CD14-positive monocyte (primary cell): ENCODE results near the gene PRDM5. TPM values are rescaled to one million over a fixed set of nuclear protein-coding genes. Genes with fewer than 3 reads are reported as not detected.

ENCODE experiments used
- DNase-seq, 3 donors: peaks; one replicate each; pipeline ENCODE4 v3.0.0-alpha.2; 2011 to 2022
- H2AFZ ChIP-seq: 2 replicates; pipeline ENCODE4 v1.6.0; 2012; ENCODE audit warnings: mild to moderate bottlenecking, low read depth, low read length, inconsistent platforms; ENCODE audit not compliant: insufficient read depth, poor library complexity, severe bottlenecking
- H3K27ac ChIP-seq, 2 donors: 1 replicate in 1 of 2; 2 replicates in 1 of 2; pipeline ENCODE4 v1.5.1; 2012 to 2013; ENCODE audit warnings: low read length in 2 of 2, control low read depth in 1 of 2, inconsistent platforms in 1 of 2, low read depth in 1 of 2, mild to moderate bottlenecking in 1 of 2
- H3K27me3 ChIP-seq, 2 donors: one replicate each; pipeline versions ENCODE4 v1.6.0 to v1.6.1; 2011 to 2013; ENCODE audit warnings: low read length in 2 of 2; ENCODE audit not compliant: control insufficient read depth in 2 of 2, insufficient read depth in 2 of 2
- H3K36me3 ChIP-seq, 2 donors: replicated peaks in 1 of 2; 1 replicate in 1 of 2; 2 replicates in 1 of 2; pipeline versions ENCODE4 v1.5.1 to v1.6.1; 2012 to 2013; ENCODE audit warnings: low read length in 2 of 2, control low read depth in 1 of 2, inconsistent platforms in 1 of 2, mild to moderate bottlenecking in 1 of 2; ENCODE audit not compliant: insufficient read depth in 2 of 2, control insufficient read depth in 1 of 2
- H3K4me1 ChIP-seq, 2 donors: 1 replicate in 1 of 2; 2 replicates in 1 of 2; pipeline versions ENCODE4 v1.5.1 to v1.6.1; 2012 to 2013; ENCODE audit warnings: low read length in 2 of 2, control low read depth in 1 of 2, inconsistent platforms in 1 of 2, mild to moderate bottlenecking in 1 of 2, moderate library complexity in 1 of 2; ENCODE audit not compliant: insufficient read depth in 2 of 2, control insufficient read depth in 1 of 2
- H3K4me2 ChIP-seq: replicated peaks from 2 replicates; pipeline ENCODE3; 2012; ENCODE audit warnings: low read length, moderate library complexity, mild to moderate bottlenecking; ENCODE audit not compliant: poor library complexity, severe bottlenecking; ENCODE audit errors: extremely low read depth
- H3K4me3 ChIP-seq, 3 experiments: fragments of 200-600 bp in 1 of 3; sonication (generic) in 1 of 3; replicated peaks in 1 of 3; 1 replicate in 2 of 3; 2 replicates in 1 of 3; pipeline ENCODE4 v1.5.1; 2011 to 2013; ENCODE audit warnings: low read length in 3 of 3, mild to moderate bottlenecking in 3 of 3, control low read depth in 2 of 3, low read depth in 2 of 3, inconsistent platforms in 1 of 3, moderate library complexity in 1 of 3
- H3K79me2 ChIP-seq: 2 replicates; pipeline ENCODE4 v1.6.0; 2012; ENCODE audit warnings: mild to moderate bottlenecking, control low read depth, inconsistent platforms, low read length, moderate library complexity; ENCODE audit not compliant: insufficient read depth
- H3K9ac ChIP-seq: 2 replicates; pipeline ENCODE4 v1.6.0; 2017; ENCODE audit warnings: low read length, mild to moderate bottlenecking; ENCODE audit not compliant: insufficient read depth, poor library complexity, severe bottlenecking
- H3K9me3 ChIP-seq, 2 donors: replicated peaks in 1 of 2; 1 replicate in 1 of 2; 2 replicates in 1 of 2; pipeline versions ENCODE4 v1.5.1 to v1.6.1; 2012 to 2013; ENCODE audit warnings: low read length in 2 of 2, control low read depth in 1 of 2; ENCODE audit not compliant: control insufficient read depth in 1 of 2, insufficient read depth in 1 of 2
- H4K20me1 ChIP-seq: 2 replicates; pipeline ENCODE4 v1.6.0; 2012; ENCODE audit warnings: mild to moderate bottlenecking, low read length, control low read depth, moderate library complexity; ENCODE audit not compliant: insufficient read depth
- H3K27ac Mint-ChIP-seq, 7 donors: one replicate each; pipeline ENCODE4 v1.8.0; 2020; ENCODE audit warnings: mild to moderate bottlenecking in 7 of 7, mixed read lengths in 7 of 7, moderate library complexity in 6 of 7, inconsistent platforms in 2 of 7
- H3K27me3 Mint-ChIP-seq, 3 donors: one replicate each; pipeline ENCODE4 v1.8.0; 2021 to 2022; ENCODE audit warnings: low read depth in 3 of 3, mild to moderate bottlenecking in 3 of 3, mixed read lengths in 3 of 3, moderate library complexity in 3 of 3, inconsistent platforms in 1 of 3
- H3K36me3 Mint-ChIP-seq, 2 donors: one replicate each; pipeline ENCODE4 v1.8.0; 2020; ENCODE audit warnings: mixed read lengths in 2 of 2, inconsistent platforms in 1 of 2, mild to moderate bottlenecking in 1 of 2
- H3K4me1 Mint-ChIP-seq: one replicate; pipeline ENCODE4 v1.8.0; 2020; ENCODE audit warnings: mild to moderate bottlenecking, mixed read lengths
- H3K4me3 Mint-ChIP-seq, 2 donors: one replicate each; pipeline ENCODE4 v1.8.0; 2020; ENCODE audit warnings: mild to moderate bottlenecking in 2 of 2, mixed read lengths in 2 of 2, moderate library complexity in 1 of 2
- H3K9me3 Mint-ChIP-seq, 7 donors: one replicate each; pipeline ENCODE4 v1.8.0; 2020 to 2022; ENCODE audit warnings: mixed read lengths in 7 of 7, mild to moderate bottlenecking in 6 of 7, moderate library complexity in 6 of 7, inconsistent platforms in 2 of 7
- CTCF ChIP-seq: fragments of 200-600 bp; IDR thresholded peaks from one replicate; pipeline ENCODE4 v1.8.0; 2022; ENCODE audit warnings: antibody characterized with exemption, mild to moderate bottlenecking
- WGBS: methylation state at CpG from one replicate; pipeline ENCODE4 v1.1.5; 2013; ENCODE audit warnings: missing lambda C conversion rate; ENCODE audit not compliant: insufficient coverage; 5-methylcytosine and 5-hydroxymethylcytosine counted together
- intact Hi-C, 2 donors: fragments of 100-400 bp; cut with micrococcal nuclease; formaldehyde crosslinking; loops; one replicate each; pipeline versions ENCODE4 v1.15.0 to v1.15.1; 2023
- polyA plus RNA-seq, 3 donors: library from polyadenylated mRNA; depleted of rRNA in 1 of 3; unstranded in 2 of 3; stranded (reverse) in 1 of 3; fragments of 300-500 nt in 2 of 3; fragments of >200 nt in 1 of 3; fragmentation: Illumina TruSeq in 2 of 3; gene quantifications; 1 replicate in 2 of 3; 2 replicates in 1 of 3; pipeline ENCODE4 v1.2.3, GENCODE V29; 2012 to 2021

The PRDM5 gene
- polyA plus RNA-seq, 3 donors: 0.12 to 0.25 (median 0.17) TPM

GRCh38 chr4:120886191-120886590 lies 36.3 kb downstream of the PRDM5 start:
- intact Hi-C loops: no loop called here
- Histone ChIP-seq H3K36me3 (no peaks in the 10 kb centered on the region), H3K27ac (no peak overlapping the region), H2AFZ (no peak overlapping the region), H3K4me2 (no peak overlapping the region), H3K79me2 (no peaks in the 10 kb centered on the region), H3K27me3 (no peaks in the 10 kb centered on the region), H3K9me3 (peaks cover 0 to 5% of the 10 kb centered on the region in 2 donors), H3K9ac (no peak overlapping the region), H4K20me1 (no peaks in the 10 kb centered on the region), H3K4me3 (no peak overlapping the region), H3K4me1 (no peaks in the 10 kb centered on the region)
- TF ChIP-seq CTCF: no peak
- H3K27ac Mint-ChIP-seq: no peak overlapping the region
- DNase-seq: no peak
- H3K9me3 Mint-ChIP-seq: peaks cover 0 to 9% (median 2%) of the 10 kb centered on the region in 7 donors
- no peaks in the 10 kb centered on the region for H3K36me3 Mint-ChIP-seq
- no peaks in the 10 kb centered on the region for H3K4me1 Mint-ChIP-seq
- no peaks in the 10 kb centered on the region for H3K27me3 Mint-ChIP-seq
- H3K4me3 Mint-ChIP-seq: no peak overlapping the region

GRCh38 chr4:120881846-120882245 lies 40.7 kb downstream of the PRDM5 start:
- H3K4me1 Mint-ChIP-seq: no peaks in the 10 kb centered on the region
- no peak for DNase-seq
- H3K27ac ChIP-seq: no peak overlapping the region
- H3K4me3 ChIP-seq: no peak overlapping the region
- no peaks in the 10 kb centered on the region for H3K27me3 ChIP-seq
- 76% methylated on average over 2 of the region's 4 CpGs for WGBS
- H3K9me3 Mint-ChIP-seq: peaks cover 0 to 12% (median 0%) of the 10 kb centered on the region in 7 donors
- H3K27me3 Mint-ChIP-seq: no peaks in the 10 kb centered on the region
- H3K27ac Mint-ChIP-seq: no peak overlapping the region
- no peaks in the 10 kb centered on the region for H3K79me2 ChIP-seq
- no peak overlapping the region for H2AFZ ChIP-seq
- intact Hi-C loops: no loop called here
- H4K20me1 ChIP-seq: no peaks in the 10 kb centered on the region
- no peak overlapping the region for H3K4me2 ChIP-seq
- H3K9ac ChIP-seq: no peak overlapping the region
- H3K36me3 Mint-ChIP-seq: no peaks in the 10 kb centered on the region
- H3K4me3 Mint-ChIP-seq: no peak overlapping the region
- peaks cover 0 to 5% of the 10 kb centered on the region in 2 donors for H3K9me3 ChIP-seq
- TF ChIP-seq CTCF: no peak
- H3K4me1 ChIP-seq: no peaks in the 10 kb centered on the region
- no peaks in the 10 kb centered on the region for H3K36me3 ChIP-seq
